T-helper 2 cell treated with Interferon-gamma antibody and Interleukin-4, amounts not matched to agents 5 μg/mL and 100 μg/mL, for 36 hours (primary cell): ENCODE results near the gene GOLGA8M.
"Not testable (repeated sequence)": the region's sequence is repeated elsewhere in the genome, so short reads cannot be mapped to it uniquely, and the experiment has no call there.

Source experiments
- DNase-seq: peaks from one replicate; pipeline ENCODE4 v3.0.0; 2021; ENCODE audit warnings: low spot score
- H3K27ac Mint-ChIP-seq: one replicate; pipeline ENCODE4 v1.8.0; 2021; ENCODE audit warnings: mild to moderate bottlenecking, mixed read lengths
- H3K27me3 Mint-ChIP-seq: one replicate; pipeline ENCODE4 v1.8.0; 2021; ENCODE audit warnings: low read depth, mixed read lengths
- H3K36me3 Mint-ChIP-seq: one replicate; pipeline ENCODE4 v1.8.0; 2021; ENCODE audit warnings: low read depth, mixed read lengths
- H3K4me1 Mint-ChIP-seq: one replicate; pipeline ENCODE4 v1.8.0; 2021; ENCODE audit warnings: low read depth, mixed read lengths
- H3K4me3 Mint-ChIP-seq: one replicate; pipeline ENCODE4 v1.8.0; 2022; ENCODE audit warnings: mild to moderate bottlenecking, moderate library complexity, mixed read lengths
- H3K9me3 Mint-ChIP-seq: one replicate; pipeline ENCODE4 v1.8.0; 2021; ENCODE audit warnings: mixed read lengths

GOLGA8M gene

DNA sequence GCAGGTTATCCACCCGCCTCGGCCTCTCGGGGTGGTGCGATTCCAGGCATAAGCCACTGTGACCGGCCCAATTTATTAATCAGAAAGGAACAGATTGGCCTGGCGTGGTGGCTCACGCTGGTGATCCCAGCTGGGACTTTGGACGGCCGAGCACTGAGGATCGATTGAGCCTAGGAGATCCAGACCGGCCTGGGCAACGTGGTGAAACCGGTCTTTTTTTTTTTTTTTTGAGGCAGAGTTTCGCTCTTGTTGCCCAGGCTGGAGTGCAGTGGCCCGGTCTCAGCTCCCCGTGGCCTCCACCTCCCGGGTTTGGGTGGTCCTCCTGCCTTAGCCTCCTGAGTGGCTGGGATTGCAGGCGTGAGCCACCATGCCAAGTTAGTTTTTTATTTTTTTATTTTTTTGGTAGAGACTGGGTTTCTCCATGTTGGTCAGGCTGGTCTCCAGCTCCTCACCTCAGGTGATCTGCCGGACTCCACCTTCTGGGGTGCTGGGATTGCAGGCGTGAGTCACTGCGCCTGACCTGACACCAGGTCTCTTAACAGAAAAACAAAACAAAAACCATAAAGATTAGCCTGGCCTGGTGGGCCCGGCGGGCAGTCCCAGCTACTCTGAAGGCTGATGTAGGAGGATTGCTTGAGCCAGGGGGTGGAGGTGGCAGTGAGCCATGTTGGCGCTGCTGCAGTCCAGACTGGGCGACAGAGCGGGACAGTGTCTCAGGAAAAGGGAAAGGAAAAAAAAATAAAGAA lies 18.0 kb downstream of the GOLGA8M start:
- not testable (repeated sequence) for H3K4me3 Mint-ChIP-seq, H3K27ac Mint-ChIP-seq, DNase-seq, H3K9me3 Mint-ChIP-seq, H3K4me1 Mint-ChIP-seq, H3K36me3 Mint-ChIP-seq, H3K27me3 Mint-ChIP-seq

- not testable (repeated sequence) for H3K9me3 Mint-ChIP-seq, H3K27me3 Mint-ChIP-seq, DNase-seq, H3K4me3 Mint-ChIP-seq, H3K36me3 Mint-ChIP-seq, H3K4me1 Mint-ChIP-seq, H3K27ac Mint-ChIP-seq
Observed at GRCh38 chr15:28693021-28693420, 19.2 kb downstream of the GOLGA8M start.

DNA sequence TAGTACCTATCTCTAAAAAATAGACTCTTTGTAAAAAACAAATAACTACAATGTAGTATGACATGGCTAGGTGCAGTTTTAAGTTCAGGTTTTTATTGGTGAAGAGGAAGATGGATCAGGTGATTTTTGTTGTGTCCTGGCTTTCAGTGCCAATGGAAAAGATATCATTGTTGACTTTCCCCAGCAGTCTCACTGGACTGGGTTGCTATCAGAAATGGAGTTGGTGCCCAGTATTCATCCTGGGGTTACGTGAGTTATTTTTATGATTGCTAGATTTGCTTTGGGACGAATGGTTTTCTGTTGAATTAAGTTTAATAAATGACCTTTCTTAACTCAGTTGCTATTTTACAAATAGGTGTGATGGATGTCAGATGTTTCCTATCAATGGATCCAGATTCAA lies 38.7 kb downstream of the GOLGA8M start:
- H3K4me1 Mint-ChIP-seq, H3K36me3 Mint-ChIP-seq, H3K4me3 Mint-ChIP-seq, H3K27ac Mint-ChIP-seq, H3K9me3 Mint-ChIP-seq, DNase-seq, H3K27me3 Mint-ChIP-seq: not testable (repeated sequence)

DNA sequence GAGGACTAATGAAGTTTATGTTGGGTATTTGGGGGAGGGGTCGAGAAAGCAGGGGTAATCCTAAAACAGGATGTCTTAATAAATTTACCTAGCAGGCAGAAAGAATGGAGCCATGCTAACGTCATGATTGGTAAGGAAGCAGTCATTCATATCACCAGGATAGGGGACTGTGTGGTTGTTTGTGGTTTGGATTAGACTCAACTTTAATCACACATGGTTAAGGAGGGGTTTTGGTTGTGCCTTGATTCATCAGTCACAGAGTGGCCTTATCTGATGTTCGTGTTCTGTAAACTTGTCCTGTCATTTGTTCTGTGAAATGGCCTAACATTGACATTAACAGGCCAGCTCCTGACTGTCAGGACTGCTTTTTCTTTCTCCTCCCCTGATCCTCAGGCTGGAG lies 40.1 kb downstream of the GOLGA8M start:
- not testable (repeated sequence) for H3K4me1 Mint-ChIP-seq

DNA sequence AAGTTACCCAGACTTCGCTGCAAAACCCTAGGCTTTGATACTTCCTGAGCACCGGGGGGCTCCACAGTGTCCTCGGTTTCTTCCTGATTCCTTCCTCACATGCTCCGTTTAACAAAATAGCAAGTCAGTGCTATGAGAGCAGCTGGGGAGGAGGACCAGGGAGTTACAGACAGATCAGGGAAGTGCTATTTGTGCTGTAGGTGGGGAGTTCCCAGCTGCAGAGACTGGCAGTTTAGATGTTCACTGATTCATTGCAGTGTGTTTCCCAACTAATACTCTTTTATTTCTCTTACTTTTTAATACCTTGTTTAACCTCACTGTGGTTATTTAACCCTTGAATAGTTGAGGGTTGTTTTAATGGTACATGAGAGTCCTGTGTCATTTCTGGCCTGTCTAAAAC lies 45.8 kb downstream of the GOLGA8M start:
- H3K27ac Mint-ChIP-seq, H3K9me3 Mint-ChIP-seq, H3K4me1 Mint-ChIP-seq, H3K4me3 Mint-ChIP-seq, DNase-seq, H3K27me3 Mint-ChIP-seq, H3K36me3 Mint-ChIP-seq: not testable (repeated sequence)

More for the DNA sequence above, 40.1 kb downstream of the GOLGA8M start:
- not testable (repeated sequence) for H3K9me3 Mint-ChIP-seq, H3K36me3 Mint-ChIP-seq, DNase-seq, H3K27me3 Mint-ChIP-seq, H3K27ac Mint-ChIP-seq, H3K4me3 Mint-ChIP-seq

GRCh38 chr15:28664575-28664974 lies 47.6 kb downstream of the GOLGA8M start:
- H3K4me1 Mint-ChIP-seq, H3K9me3 Mint-ChIP-seq, DNase-seq, H3K27ac Mint-ChIP-seq, H3K4me3 Mint-ChIP-seq, H3K36me3 Mint-ChIP-seq, H3K27me3 Mint-ChIP-seq: not testable (repeated sequence)

- H3K27me3 Mint-ChIP-seq, H3K4me3 Mint-ChIP-seq, H3K9me3 Mint-ChIP-seq, H3K27ac Mint-ChIP-seq, DNase-seq, H3K4me1 Mint-ChIP-seq, H3K36me3 Mint-ChIP-seq: not testable (repeated sequence)
Observed at GRCh38 chr15:28663717-28664116, 48.5 kb downstream of the GOLGA8M start.

- H3K4me1 Mint-ChIP-seq, H3K27me3 Mint-ChIP-seq, H3K36me3 Mint-ChIP-seq, H3K4me3 Mint-ChIP-seq, DNase-seq, H3K9me3 Mint-ChIP-seq, H3K27ac Mint-ChIP-seq: not testable (repeated sequence)
Observed at GRCh38 chr15:28660750-28661149, 51.5 kb downstream of the GOLGA8M start.

DNA sequence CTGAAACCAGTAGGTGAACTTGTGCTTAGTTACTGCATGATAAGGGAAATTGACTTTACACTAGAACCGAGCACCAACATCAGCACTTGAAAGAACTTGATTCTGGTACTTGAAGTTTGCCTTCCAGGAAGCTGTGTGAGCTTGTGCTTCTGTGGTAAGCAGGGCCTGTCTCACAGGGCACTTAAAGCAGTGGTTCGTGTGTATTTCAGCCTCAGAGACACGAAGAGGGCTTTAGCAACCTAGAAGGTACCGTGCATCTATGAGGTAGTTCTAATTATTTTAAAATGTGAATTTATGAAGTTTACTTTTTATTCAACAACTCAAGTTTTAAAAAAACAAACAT lies 56.2 kb downstream of the GOLGA8M start:
- H3K9me3 Mint-ChIP-seq, H3K27me3 Mint-ChIP-seq, DNase-seq, H3K4me3 Mint-ChIP-seq, H3K36me3 Mint-ChIP-seq, H3K27ac Mint-ChIP-seq, H3K4me1 Mint-ChIP-seq: not testable (repeated sequence)

DNA sequence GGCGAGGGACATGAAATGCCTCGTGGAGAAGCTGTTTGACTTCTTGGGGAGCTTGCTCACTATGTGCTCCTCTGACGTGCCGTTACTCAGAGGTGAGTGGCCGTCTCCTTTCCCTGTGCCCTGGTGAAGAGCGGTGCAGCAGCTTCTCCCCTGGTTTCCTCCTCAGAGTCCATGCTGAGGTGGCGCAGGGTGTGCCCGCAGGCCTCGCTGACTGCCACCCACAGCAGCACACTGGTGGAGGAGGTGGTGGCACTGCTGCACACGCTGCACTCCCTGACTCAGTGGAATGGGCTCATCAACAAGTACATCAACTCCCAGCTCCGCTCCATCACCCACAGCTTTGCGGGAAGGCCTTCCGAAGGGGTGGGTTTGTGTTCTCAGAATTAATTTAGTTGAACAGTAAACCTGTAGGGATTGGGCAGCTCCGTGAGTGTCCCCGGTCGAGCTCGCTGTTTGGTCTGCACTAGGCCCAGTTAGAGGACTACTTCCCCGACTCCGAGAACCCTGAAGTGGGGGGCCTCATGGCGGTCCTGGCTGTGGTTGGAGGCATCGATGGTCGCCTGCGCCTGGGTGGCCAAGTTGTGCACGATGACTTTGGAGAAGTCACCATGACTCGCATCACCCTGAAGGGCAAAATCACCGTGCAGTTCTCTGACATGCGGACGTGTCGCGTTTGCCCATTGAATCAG lies 56.7 kb downstream of the GOLGA8M start:
- H3K27me3 Mint-ChIP-seq, H3K4me1 Mint-ChIP-seq, H3K9me3 Mint-ChIP-seq, DNase-seq, H3K4me3 Mint-ChIP-seq, H3K36me3 Mint-ChIP-seq, H3K27ac Mint-ChIP-seq: not testable (repeated sequence)

GRCh38 chr15:28654194-28654593 lies 58.0 kb downstream of the GOLGA8M start:
- not testable (repeated sequence) for H3K4me1 Mint-ChIP-seq, DNase-seq, H3K36me3 Mint-ChIP-seq, H3K27ac Mint-ChIP-seq, H3K27me3 Mint-ChIP-seq, H3K9me3 Mint-ChIP-seq, H3K4me3 Mint-ChIP-seq

DNA sequence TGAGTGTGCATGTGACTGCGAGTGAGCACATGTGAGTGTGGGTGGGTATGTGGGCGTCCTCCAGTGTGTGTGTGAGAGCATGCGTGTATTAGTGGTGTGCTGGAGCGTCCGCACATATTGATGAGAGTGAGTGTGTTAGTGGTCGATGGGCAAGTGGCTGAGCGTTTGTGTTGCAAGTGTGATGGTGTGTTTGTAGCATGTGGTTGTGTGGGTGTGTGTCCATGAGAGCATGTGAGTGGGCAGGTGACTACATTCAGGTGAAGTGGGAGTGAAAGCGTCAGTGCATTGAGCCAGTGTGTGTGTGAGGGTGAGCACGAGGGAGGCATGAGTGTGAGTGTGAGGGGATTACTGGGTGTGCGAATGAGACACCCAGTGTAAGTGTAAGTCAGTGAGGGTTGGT lies 59.7 kb downstream of the GOLGA8M start:
- H3K27ac Mint-ChIP-seq, H3K9me3 Mint-ChIP-seq, H3K4me1 Mint-ChIP-seq, H3K4me3 Mint-ChIP-seq, H3K27me3 Mint-ChIP-seq, DNase-seq, H3K36me3 Mint-ChIP-seq: not testable (repeated sequence)
